Peyer's patch (tissue), 4 donors: Measurements from ENCODE around the gene CCT3.

Experiments used
- CTCF ChIP-seq, 6 experiments: fragments of 450-650 bp in 4 of 6; fragments of 200-600 bp in 2 of 6; sonication (generic) in 1 of 6; IDR thresholded peaks; one replicate each; pipeline ENCODE4 v1.5.1; 2017 to 2019; ENCODE audit warnings: antibody characterized with exemption in 6 of 6, mild to moderate bottlenecking in 3 of 6, moderate library complexity in 1 of 6
- POLR2A ChIP-seq, 2 donors: fragments of 450-650 bp; IDR thresholded peaks; one replicate each; pipeline ENCODE4 v1.5.1; 2017; ENCODE audit warnings: antibody characterized with exemption in 2 of 2, mild to moderate bottlenecking in 2 of 2, moderate library complexity in 2 of 2

GRCh38 chr1:156320560-156320959 is 17.5 kb downstream of the CCT3 start:
- TF ChIP-seq CTCF (IDR thresholded peaks at IDR 0.05) (no peak), POLR2A (IDR thresholded peaks at IDR 0.05) (no peak)
